NCI-H82 treated with DMSO at 0.1 percent for 48 hours (cell line): Measurements from ENCODE around the gene MC5R.

Experiments used
- DNase-seq: peaks from one replicate; lab custom pipeline; 2025; ENCODE audit not compliant: unreplicated experiment; lab: John Stamatoyannopoulos, UW

MC5R gene

DNA sequence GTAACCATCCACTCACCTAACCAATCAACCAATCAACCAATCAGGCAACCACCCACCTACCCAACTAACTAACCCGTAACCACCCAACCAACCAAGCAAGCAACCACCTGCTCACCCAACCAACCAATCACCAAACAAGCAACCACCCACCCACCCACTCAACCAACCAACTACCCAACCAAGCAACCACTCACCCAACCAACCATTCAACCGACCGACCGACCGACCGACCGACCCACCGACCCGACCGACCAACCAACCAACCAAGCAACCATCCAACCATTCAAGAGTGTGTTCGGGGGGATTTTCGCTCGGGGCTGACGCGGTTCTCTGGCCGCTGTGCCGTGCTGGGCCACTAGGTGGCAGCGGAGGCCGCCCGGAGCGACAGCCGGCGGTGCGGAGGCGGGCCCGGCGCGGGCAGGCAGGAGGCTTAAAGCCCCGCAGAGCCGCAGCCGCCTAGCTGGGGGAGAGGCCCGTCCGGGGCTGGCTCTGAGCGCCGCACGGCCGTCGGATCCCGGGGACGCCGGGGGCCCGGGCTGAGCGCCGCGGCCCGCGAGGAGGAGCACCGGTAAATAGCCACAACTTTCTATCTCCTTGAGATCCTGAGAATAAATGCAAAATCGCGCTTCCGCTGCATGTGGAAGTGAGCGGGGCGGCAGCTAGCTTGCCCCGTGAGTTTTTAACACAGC is at the start of gene MC5R:
TSS of gene MC5R (plus strand) at position 443 of the 689 bp plus-strand sequence. CDS start 1,617 bp downstream, outside the sequence.
- DNase-seq, result no peak

DNA sequence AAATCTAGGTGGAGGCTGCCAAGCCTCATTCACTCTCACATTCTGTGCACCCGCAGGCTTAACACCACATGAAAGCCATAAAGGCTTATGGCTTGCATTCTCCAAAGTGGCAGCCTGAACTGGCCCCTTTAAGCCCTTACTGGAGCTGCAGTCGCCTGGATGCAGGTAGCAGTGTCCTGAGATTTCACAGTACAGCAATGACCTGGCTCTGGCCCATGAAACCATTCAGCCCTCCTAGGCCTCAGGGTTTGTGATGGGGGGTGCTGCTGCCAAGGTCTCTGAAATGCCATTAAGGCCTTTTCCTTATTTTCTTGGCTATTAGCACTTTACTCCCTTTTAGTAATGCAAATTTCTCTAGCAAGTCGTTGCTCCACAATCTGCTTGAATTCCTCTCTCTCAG is 48.9 kb upstream of the MC5R start:
- DNase-seq, result no peak

- no peak for DNase-seq
These were observed 32.8 kb upstream of the MC5R start for GRCh38 chr18:13791181-13791580.

GRCh38 chr18:13793819-13794218 is 30.1 kb upstream of the MC5R start:
- DNase-seq, result no peak

DNA sequence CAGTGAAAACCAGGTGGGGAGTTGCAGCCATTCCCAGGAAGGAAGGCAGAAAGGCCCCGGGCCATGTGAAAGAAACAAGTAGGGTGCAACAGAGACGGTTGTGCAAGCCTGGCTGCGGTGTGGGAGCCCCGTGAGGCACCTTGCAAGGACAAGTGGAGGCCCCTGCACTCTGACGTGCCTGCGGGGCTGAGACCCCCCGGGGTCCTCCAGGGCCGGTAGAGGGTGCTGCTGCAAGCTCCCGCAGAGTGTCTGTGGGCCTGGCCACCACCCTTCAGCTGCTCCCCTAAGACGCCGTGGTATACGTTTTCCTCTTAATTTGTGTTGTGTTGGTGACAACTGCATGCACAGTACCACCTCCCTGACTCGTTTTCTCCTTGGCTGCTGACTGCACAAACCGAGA is 27.4 kb upstream of the MC5R start:
- DNase-seq, result no peak

- DNase-seq, result no peak
These were observed 26.8 kb upstream of the MC5R start for GRCh38 chr18:13797157-13797611.

DNA sequence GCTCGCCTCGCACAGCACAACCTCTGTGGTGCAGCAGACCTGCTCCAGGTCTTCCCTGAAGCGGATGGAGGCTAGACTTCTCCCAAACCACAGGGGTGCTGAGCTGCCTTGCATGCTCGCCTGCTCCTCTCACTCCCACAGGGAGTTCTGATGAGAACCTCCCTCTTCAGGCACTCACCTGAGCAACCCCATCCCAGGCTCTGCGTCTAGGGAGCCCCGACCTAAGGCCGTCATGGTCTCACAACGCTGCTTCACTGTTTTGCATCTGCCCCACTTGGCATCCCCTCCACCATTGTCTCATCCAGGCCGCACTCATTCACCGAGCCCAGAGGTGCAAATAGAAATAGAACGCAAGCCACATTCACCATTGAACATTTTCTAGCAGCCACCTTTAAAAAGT is 24.6 kb upstream of the MC5R start:
- no peak for DNase-seq

GRCh38 chr18:13800505-13801259 is 23.3 kb upstream of the MC5R start:
- no peak for DNase-seq

- DNase-seq, result no peak
These were observed 22.7 kb upstream of the MC5R start for GRCh38 chr18:13801260-13801601.

DNA sequence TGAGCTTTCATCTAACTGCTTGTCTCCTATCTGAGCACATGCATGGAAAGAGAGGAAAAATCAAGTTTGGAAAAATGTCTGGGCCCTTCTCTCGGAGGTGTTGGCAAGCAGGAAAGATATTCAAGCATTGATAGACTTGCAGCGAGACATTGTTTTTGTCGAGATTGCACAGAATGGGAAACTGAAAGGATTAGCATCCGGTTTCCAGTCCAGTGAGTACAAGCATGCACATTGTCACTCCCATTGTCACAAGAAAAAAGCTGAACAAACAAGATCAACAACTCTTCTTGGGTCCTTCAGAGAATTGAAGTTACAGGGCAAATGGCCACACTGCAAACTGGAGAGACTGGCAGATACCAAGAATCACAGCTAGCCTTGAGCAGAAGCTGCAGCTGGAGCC is 19.6 kb upstream of the MC5R start:
- DNase-seq, result no peak

DNA sequence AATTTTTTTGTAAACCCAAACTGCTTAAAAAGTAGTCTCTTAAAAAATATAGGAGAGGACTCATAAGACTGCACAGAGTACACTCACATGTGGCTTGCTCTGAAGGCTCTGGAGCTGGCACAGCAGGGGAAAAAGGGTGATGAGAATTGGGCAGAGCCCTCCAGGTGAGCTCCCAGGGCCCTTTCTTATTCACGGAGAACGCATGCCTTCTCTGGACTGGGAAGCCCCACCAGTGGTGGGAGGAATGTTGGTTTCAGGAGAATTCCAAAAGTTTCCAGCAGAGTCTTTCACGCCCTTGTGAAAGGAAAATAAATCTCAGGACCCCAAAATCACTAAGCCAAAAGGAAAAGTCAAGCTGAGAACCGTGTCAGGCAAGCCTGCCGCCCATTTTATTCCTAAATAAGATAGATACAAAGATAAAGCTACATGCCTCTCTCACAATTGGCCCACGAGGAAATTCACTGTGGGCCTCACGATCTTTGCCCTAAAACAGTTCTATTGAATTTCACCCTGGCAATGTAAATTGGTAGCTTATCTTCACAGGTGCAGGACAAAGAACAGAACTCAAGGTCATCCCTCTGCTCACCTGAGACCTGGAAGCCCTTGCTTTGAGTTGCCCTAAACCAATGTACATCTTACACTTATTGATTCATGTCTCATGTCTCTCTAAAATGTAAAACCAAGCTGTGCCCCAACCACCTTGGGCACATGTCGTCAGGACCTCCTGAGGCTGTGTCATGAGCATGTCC is 15.5 kb upstream of the MC5R start:
- no peak for DNase-seq

DNA sequence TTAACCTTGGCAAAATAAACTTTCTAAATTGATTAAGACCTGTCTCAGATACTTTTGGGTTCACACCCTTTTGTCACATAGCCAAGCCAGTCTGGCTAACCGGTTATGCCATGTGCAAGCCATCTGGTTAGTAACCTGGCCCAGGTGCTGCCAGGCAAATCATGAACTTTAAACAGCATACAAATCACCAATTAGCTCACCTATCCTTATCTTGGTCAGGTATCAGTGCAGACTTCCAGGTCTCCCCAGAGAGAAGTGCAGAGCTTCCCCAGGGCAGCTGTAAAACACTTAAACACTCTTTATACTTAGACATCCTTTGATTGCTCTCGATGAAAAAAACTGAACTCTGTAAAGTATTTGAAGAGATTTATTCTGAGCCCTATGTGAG is 14.9 kb upstream of the MC5R start:
- no peak for DNase-seq

GRCh38 chr18:13809531-13810255 is 14.3 kb upstream of the MC5R start:
- no peak for DNase-seq

DNA sequence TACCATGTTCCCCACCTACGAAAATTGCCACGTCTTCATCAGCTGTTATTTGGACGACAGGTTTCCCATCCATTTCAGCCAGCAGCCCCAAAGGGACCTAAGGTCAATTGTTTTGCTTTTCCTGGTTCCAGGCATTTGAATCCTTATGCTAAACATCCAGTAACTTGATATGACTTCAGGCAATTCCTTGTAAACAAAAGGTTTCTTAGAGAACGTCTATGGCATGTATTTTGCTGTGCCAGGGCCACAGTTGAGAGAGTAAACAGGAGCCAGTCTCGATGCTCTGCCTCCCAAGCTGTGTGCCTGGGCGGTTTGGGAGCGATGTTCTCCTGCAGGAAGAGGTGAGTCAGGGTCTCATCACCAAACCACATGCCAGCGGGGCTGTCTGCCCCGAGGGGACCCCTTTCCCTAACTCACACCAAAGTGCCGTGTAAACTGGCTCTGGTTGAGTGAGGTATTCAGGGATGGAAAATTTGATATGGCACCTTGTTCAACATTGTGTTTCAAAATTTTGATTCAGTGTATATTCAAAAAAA is 12.9 kb upstream of the MC5R start:
- DNase-seq, result no peak

- DNase-seq, result no peak
These were observed 12.0 kb upstream of the MC5R start for GRCh38 chr18:13811993-13812392.

DNA sequence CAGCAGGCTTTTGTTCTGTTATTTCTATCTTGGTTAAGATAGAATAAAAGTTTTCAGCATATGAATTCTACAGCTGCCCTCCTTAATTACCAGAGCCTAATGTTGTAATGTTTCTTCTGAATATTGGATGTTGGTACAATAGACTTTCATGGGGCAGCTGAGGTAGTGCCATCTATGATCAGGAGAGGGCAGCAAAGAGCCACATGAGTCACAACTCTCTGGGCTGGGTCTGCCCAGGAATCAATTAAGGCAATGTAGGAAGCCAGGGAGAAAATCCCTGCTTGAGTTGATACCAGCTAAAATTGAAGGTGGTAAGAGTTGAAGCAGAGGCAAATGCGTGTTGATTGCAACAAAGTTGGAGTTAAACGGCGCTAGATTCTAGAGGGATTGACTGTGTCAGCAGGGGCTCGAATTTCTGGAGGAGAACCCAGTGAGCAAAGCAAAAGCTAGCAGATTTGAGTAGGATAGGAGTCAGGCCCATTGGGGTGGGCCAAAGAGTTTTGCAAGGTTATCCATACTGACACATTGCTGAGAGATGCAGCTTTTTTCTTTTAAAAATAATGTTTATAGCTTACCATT is 10.6 kb upstream of the MC5R start:
- DNase-seq, result no peak

DNA sequence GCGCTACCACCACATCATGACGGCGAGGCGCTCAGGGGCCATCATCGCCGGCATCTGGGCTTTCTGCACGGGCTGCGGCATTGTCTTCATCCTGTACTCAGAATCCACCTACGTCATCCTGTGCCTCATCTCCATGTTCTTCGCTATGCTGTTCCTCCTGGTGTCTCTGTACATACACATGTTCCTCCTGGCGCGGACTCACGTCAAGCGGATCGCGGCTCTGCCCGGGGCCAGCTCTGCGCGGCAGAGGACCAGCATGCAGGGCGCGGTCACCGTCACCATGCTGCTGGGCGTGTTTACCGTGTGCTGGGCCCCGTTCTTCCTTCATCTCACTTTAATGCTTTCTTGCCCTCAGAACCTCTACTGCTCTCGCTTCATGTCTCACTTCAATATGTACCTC is 2.3 kb downstream of the MC5R start:
- no peak for DNase-seq

- DNase-seq, result no peak
These were observed 8.0 kb downstream of the MC5R start for GRCh38 chr18:13831864-13832508.

DNA sequence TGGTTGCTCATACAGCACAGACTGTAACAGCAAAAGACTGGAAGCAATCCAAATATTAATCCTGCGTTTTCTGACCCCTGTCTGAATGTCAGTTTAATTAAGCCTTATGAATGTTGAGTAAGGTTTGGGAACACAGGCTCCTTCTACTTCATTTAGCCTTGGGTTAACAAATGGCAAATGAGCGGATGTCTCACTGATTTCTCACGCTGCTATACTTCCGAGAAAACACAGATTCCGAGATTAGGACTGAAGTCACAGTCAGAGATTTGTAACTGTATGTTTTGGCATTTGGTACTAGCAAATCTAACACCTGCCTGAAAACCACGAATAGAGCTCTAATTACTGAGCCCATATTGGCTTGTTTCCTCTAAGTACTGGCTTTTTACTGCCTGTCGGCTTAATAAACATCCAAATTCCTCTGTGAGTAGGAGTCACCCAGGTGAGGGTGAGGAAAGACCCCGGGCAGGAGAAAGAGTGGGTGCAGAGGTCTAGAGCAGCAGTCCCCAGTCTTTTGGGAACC is 10.6 kb downstream of the MC5R start:
- DNase-seq, result no peak

GRCh38 chr18:13835202-13835601 is 11.3 kb downstream of the MC5R start:
- no peak for DNase-seq
